GM12872 (cell line): ENCODE results near the gene STK24.

Source experiments
- CTCF ChIP-seq: IDR thresholded peaks from 3 replicates; pipeline ENCODE4 v1.5.1; 2011; ENCODE audit warnings: low read depth, mild to moderate bottlenecking, low read length, moderate library complexity; ENCODE audit not compliant: insufficient read depth

The STK24 gene

GRCh38 chr13:98397221-98397620 is 179.7 kb downstream of the STK24 start:
- TF ChIP-seq CTCF: no peak

- TF ChIP-seq CTCF: no peak
Observed at GRCh38 chr13:98396071-98396710, 180.7 kb downstream of the STK24 start.
